NCI-H82 treated with DMSO at 0.1 percent for 48 hours (cell line): ENCODE results near the gene DLG1.
A peak's percentile ranks its signal among the peaks of the same experiment; 100 is the strongest.

Experiments used
- DNase-seq: peaks from one replicate; lab custom pipeline; 2025; ENCODE audit not compliant: unreplicated experiment; lab: John Stamatoyannopoulos, UW

Gene DLG1

GRCh38 chr3:197320582-197320981 lies 22.2 kb upstream of the DLG1 start:
- DNase-seq = no peak

GRCh38 chr3:197317250-197317963 lies 19.0 kb upstream of the DLG1 start:
- no peak for DNase-seq

GRCh38 chr3:197312431-197312830 lies 14.0 kb upstream of the DLG1 start:
- DNase-seq = no peak

- DNase-seq = no peak
Measured at GRCh38 chr3:197311591-197311990, 13.2 kb upstream of the DLG1 start.

GRCh38 chr3:197309528-197310361 lies 11.3 kb upstream of the DLG1 start:
- no peak for DNase-seq

GRCh38 chr3:197308591-197308990 lies 10.2 kb upstream of the DLG1 start:
- DNase-seq = no peak

- DNase-seq = no peak
Measured at GRCh38 chr3:197306374-197307086, 8.1 kb upstream of the DLG1 start.

- no peak for DNase-seq
Measured at GRCh38 chr3:197305854-197306253, 7.4 kb upstream of the DLG1 start.

GRCh38 chr3:197303452-197303851 lies 5.0 kb upstream of the DLG1 start:
- DNase-seq = no peak

GRCh38 chr3:197302696-197303341 lies 4.4 kb upstream of the DLG1 start:
- no peak for DNase-seq

- DNase-seq = no peak
Measured at GRCh38 chr3:197302033-197302432, 3.6 kb upstream of the DLG1 start.

- no peak for DNase-seq
Measured at GRCh38 chr3:197300361-197300760, 1.9 kb upstream of the DLG1 start.

GRCh38 chr3:197298945-197299854 lies 788 bp upstream of the DLG1 start:
- DNase-seq = no peak

GRCh38 chr3:197297476-197298340 lies 704 bp downstream of the DLG1 start:
- peak; percentile 70 for DNase-seq

GRCh38 chr3:197297002-197297401 lies 1.4 kb downstream of the DLG1 start:
- DNase-seq = no peak

GRCh38 chr3:197296545-197296944 lies 1.9 kb downstream of the DLG1 start:
- no peak for DNase-seq

- no peak for DNase-seq
Measured at GRCh38 chr3:197295871-197296270, 2.5 kb downstream of the DLG1 start.

GRCh38 chr3:197293605-197294237 lies 4.7 kb downstream of the DLG1 start:
- no peak for DNase-seq

- DNase-seq = no peak
Measured at GRCh38 chr3:197292648-197293047, 5.8 kb downstream of the DLG1 start.
